SH-SY5Y (cell line): ENCODE data around the gene SLC19A1.

Experiments
- GATA2 ChIP-seq: IDR thresholded peaks from 2 replicates; pipeline ENCODE4 v1.6.1; 2011; ENCODE audit warnings: mild to moderate bottlenecking, low read depth, low read length
- GATA3 ChIP-seq: IDR thresholded peaks from 2 replicates; pipeline ENCODE4 v1.6.1; 2011; ENCODE audit warnings: low read depth, mild to moderate bottlenecking, low read length, moderate library complexity

The SLC19A1 gene

DNA sequence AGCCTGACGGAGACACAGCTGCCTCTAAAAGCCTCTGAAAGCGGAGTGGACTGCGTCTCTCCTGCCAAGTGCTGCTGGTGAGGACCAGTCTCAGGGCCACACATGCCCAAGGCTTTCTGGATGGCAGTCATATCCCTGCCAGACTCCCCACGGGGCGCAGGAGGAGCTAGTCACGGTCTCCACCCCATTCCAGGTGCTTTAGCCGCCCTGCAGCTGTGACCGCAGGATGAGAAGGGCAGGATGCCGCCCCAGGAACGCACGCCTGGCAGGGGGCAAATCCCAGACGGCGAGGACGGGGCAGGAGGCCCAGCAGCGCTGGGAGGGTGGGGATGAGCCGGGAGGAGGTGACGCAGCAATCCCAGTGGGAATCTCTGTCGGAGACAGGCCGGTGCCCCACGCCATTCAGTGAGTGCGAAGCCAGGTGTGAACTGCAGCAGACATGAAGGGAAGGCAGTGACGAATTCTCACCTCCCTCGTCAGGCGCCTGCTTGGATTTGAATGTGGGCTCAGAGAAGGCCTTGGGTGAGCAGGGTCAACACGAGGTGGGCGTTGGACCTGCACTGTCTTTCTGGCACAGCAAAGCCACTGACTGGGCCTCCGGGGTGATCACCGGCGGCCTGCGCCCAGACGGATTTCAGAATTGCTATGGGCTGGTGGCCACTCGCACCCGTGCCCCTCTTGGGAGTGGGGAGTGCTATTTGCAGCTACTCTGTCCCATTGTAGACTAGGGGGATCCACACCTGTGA lies 38.5 kb upstream of the SLC19A1 start:
- no peak for TF ChIP-seq GATA3
- no peak for TF ChIP-seq GATA2

DNA sequence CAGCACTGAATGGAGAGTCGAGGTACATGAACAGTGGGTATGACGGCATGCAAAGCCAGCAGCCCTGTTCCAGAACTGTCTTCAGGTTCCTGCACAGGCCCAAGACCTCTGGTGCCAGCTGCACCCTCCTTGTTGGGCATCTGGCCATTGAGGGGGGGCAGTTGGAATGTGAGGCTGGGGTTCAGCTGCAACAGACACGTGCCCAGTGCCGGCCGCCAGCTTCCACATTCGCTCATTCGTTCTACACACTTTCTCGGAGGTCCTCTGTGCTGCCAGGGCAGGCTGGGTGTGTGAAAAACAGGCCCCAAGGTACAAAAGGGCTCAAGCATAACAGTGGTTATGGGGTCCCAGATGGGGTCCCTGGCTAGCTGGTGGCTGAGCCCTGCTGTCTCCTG lies 37.9 kb upstream of the SLC19A1 start:
- TF ChIP-seq GATA2, result no peak
- TF ChIP-seq GATA3, result no peak

DNA sequence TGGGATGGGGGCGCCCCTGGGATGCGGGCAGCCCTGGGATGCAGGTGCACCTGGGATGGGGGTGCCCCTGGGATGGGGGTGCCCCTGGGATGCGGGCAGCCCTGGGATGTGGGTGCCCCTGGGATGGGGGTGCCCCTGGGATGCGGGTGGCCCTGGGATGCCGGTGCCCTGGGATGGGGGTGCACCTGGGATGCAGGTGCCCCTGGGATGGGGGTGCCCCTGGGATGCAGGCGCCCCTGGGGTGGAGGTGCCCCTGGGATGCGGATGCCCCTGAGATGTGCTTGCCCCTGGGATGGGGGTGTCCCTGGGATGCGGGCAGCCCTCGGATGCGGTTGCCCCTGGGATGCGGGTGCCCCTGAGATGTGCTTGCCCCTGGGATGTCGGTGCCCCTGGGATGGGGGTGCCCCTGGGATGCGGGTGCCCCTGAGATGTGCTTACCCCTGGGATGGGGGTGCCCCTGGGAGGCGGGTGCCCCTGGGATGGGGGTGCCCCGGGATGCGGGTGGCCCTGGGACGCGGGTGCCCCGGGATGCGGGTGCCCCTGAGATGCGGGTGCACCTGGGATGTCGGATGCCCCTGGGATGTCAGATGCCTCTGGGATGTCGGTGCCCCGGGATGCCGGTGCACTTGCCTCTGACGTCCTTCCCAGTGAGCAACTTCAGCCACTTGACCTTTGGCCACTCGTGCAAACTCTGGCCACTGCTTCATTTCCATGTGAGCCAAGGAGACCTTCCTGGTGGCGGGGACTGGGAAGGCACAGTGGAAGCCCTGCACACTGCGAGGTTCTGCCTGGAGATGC lies 37.3 kb upstream of the SLC19A1 start:
- TF ChIP-seq GATA3 (no peak), GATA2 (no peak)

DNA sequence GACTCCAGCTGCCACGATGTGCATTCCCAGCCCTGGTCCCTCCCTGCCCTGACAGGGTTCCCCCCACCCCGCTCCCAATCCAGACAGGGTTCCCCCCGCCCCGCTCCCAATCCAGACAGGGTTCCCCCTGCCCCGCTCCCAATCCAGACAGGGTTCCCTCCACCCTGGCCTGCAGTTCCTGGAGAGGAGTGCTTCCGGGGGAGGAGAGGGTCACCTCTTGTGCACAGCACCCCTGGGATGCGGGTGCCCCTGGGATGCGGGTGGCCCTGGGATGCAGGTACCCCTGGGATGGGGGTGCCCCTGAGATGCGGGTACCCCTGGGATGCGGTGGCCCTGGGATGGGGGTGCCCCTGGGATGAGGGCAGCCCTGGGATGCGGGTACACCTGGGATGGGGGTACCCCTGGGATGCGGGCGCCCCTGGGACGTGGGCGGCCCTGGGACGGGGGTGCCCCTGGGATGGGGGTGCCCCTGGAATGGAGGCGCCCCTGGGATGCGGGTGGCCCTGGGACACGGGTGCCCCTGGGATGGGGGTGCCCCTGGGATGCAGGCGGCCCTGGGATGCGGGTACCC lies 36.7 kb upstream of the SLC19A1 start:
- no peak for TF ChIP-seq GATA2
- TF ChIP-seq GATA3, result no peak

DNA sequence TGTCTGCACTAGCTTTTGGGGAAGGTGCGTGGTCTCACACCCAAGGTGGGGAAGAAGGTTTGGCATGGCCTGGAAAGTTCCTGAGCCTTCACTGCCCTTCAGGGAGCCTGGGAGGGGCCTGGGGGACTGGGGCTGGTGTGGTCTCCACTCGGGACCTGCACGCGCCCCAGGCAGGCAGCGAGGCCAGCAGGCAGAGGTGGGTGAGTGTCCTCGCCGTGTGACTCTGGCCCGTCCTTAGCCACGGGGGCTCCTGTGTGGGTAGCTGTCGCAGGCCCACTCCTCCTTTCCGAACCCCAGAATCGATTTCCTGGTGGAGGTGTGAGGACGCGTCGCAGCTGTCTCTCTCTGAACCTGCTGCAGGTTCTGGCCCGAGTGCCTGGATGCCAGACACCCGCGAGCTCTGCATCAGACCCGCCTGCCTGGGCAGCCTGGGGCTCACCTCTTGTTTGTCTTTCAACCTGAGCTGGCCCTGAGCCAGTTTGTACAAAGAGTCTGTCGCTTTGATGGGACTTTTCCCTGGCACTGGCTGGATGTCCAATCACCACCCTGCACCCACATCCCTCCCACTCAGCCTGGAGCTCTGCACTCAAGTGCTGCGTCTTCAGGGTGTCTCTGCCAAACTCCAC lies 36.0 kb upstream of the SLC19A1 start:
- TF ChIP-seq GATA3 (no peak), GATA2 (no peak)

DNA sequence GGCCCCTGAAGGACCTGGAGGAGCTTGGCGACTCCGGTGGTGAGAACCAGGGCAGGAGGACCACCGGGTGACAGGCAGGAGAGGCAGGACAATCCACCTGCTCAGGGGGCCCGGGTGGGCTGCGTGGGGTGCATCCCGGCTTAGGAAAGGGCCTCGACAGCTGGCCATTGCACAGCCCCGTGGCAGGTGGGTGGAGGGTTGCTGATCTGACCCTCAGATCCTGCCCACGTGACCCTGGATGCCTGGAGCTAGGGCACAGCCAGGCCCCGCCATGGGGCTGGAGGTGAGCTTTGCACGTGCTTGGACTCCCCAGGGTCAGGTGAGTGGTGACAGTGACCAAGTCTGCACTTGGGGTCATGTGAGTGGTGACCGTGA lies 35.5 kb upstream of the SLC19A1 start:
- TF ChIP-seq GATA2 (no peak), GATA3 (no peak)

DNA sequence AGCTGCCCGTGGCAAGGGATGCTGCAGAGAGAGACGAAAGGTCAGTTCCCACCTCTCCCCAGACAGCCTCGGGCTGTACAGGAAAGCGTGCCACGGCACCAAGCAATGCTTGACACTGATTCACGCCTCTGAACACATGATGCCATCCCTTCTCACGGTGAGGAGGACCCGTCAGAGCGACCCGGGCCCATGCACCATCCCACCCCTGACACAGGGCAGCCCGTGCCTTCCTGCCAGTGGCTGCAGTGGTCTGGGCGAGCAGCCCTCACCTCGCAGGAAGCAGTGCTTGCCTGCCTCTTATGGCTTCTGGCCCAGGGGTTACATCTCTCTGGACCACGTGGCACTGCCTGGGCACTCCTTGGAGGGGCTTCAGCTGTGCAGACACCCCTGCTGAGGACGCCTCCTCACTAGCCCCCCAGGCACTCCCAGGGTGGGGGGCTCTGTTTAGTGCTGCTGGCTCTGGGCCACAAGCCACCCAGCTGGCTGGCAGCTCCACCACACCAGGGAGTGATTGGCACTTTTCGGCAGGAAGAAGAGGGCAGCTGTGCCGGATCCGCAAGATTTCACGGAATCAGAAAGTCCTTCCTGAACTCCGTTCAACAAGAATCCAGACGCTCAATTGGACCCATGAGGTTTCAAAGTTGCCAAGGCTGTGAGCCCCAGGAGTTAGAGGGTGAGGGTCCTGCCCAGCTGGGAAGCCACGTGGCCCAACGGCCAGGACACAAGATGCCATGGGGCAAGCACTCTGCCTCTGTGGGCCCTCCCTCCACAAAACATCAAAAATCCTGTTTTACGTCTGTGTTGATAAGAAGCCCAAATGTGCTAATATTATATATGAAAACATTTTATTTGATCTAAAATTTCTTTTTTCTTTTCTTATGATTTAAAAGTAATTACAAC lies 34.8 kb upstream of the SLC19A1 start:
- TF ChIP-seq GATA2 (no peak), GATA3 (no peak)

DNA sequence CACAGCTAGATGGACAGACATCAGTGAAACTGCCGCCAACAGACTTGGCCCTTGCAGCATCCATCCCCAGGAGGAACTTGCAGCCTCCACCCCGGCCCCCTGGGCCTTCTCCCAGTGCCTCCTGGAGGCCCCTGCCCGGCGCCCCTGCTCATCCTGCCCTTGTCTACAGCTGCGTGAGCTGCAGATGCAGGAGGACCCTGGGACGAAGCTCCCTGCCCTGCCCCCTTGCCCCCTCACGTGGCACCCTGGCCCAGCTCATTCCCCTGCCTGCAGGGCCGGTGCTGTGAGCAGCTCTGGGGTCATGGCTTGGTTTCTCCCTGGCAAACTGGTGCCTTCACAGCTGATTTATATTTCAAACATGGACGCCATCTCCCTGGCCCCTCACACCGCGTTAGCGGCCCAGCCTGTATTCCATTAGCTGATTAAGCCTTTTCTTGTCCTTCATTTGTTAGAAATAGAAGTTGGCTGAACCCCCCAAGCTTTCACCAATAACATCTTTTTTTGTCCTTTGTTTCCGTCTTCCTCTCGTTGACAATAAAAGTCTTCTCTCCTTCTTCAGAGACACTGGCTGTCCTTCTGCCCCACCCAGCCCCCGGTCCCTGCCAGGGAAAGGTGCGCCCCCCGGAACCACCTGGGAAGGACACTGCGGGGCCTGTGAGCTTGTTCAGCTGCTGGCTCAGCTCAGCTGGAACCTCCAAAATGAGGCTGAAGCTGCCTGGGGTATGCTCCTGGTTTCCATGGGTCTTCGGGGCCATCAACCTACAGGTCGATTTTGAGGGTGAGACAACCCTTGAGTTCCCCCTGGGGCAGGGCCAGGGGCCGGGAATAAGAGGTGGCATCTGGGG lies 34.0 kb upstream of the SLC19A1 start:
- TF ChIP-seq GATA2 (no peak), GATA3 (no peak)

DNA sequence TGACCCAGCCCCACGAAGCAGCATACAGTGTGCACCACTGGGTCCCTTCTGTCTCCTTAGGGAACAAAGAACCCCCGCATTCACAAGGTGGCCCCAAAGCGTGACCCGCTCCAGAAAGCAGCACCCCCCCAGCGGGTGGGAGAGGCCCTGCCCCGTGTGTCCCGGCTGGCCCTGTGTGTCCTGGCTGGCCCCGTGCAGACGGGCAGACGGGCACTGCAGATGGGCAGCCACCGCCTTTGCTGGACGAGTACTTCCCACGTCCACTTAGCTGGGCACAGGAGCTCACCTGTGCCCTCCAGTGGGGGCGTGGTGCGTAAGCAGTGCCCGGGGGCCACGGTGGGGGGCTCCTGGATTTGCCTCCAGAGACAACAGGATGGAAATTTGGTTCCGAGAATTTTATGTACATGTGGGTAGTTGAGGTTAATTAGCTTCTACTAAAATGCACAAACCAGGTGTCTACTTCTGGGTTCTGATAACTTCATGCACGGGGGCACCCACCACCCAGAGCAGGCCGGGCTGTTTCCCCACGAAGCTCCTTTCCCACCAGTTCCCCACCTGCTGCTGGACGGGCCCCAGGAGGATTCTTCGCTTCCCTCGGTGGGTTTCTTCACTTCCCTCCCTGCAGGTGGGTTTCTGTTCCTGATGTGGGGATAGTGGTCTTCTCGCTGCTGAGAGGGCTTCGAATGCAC lies 33.2 kb upstream of the SLC19A1 start:
- TF ChIP-seq GATA3 (no peak), GATA2 (no peak)

DNA sequence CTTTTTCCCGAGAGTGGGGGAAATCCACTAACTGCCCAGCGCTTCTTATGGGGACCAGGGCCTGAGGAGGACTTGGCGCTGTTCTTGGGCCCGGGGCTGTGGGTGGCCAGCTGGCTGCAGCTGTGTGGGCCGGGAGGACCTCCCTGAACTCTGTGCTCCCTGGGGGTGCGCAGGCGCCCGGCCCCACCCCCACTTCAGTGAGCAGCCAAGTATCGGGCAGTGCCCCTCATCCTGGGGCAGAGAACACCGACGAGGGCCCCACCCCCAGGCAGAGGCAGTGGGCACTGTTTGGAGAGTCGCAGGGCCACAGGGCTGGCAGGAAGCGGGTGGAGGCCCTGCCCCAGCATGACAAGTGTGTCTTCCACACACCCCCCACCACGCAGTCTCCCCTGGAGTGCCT lies 32.5 kb upstream of the SLC19A1 start:
- no peak for TF ChIP-seq GATA2
- no peak for TF ChIP-seq GATA3

DNA sequence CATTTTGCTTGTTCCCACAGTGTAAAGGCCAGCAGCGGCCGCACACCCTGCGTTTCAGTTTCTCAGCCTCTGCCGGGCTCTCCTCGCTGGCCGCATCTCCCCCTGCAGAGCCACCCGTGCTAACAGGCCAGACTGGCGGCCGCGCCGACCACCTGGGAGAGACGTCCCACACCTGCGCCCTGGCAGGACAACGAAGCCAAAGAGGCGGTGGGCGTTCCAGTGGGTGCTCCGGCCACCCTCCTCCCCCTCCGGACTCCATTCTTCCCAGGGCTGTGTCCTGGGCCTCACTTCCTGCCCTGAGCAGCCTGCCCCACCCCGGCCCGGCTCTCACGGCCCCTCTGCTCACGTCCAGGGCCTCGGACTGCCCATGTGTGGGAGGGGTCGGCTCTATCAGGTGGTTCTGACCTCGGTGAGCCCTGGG lies 31.9 kb upstream of the SLC19A1 start:
- TF ChIP-seq GATA2 (no peak), GATA3 (no peak)

DNA sequence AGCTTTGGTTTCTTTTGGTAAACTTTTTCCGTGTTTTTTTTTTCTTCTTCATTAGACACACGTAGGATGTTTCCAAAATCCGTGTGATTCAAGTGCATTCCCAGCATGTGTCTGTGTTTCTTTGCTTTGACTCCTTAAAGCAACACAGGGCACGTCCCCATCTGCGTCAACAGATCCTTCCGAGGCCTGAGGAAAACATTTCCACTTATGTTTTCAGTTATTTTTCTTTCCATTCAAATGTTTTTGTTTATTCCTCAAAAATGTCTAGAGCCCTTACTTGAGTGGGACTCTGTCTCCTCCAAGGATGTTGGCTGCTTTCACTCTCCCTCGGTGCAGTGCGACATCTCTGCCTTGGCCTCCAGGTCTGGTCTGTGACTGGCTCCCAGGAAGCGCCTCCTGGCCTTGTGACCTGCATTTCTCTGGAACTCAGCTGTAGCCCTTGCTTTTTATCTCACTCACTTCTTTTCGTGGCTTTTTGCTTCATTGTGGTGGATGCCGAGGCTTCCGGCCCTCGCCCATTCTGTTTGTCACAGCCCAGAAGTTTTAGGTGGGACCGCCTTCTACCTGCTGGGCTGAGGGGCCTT lies 31.3 kb upstream of the SLC19A1 start:
- TF ChIP-seq GATA2 (no peak), GATA3 (no peak)
